Frontal cortex (tissue), 4 donors: ENCODE results near the gene USP54. TPM values are rescaled to one million over a fixed set of nuclear protein-coding genes. Genes with fewer than 3 reads are reported as not detected.

Source experiments
- DNase-seq, 2 donors: peaks; one replicate each; pipeline ENCODE4 v3.0.0; 2012; ENCODE audit warnings: low spot score in 2 of 2
- FAIRE-seq: peaks from 2 replicates; lab custom pipeline; 2012; peaks lifted over from hg19 to GRCh38; lab: Jason Lieb, UNC
- small RNA-seq: library from RNA; depleted of rRNA; stranded (forward); fragments of <200 nt; gene quantifications from one replicate; pipeline ENCODE3, GENCODE V24; 2014
- total RNA-seq: library from RNA; depleted of rRNA; stranded (reverse); fragments of >200 nt; gene quantifications from one replicate; pipeline ENCODE4 v1.2.3, GENCODE V29; 2014
- donor health status: control.
- donor health status: control.
- donor health status: control.

The USP54 gene
- total RNA-seq, 1 donor from 2014 or later, result 32.6 TPM

DNA sequence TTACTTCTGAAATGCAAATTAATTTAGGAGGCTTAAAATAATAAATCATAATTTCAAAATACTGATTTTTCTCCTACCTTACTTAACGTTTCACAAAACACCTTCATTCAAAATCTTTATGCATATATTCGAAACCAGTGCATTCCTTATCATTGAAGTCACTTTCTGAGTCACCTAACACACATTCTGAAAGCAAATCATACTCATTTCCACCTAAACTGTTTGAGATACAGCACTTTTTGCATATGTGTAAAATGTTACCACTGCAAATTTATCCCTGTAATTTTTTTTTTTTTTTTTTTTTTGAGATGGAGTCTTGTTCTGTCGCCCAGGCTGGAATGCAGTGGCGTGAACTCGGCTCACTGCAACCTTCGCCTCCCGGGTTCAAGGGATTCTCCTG, 111.0 kb downstream of the USP54 start:
- FAIRE-seq (no peak), DNase-seq (no peak)

DNA sequence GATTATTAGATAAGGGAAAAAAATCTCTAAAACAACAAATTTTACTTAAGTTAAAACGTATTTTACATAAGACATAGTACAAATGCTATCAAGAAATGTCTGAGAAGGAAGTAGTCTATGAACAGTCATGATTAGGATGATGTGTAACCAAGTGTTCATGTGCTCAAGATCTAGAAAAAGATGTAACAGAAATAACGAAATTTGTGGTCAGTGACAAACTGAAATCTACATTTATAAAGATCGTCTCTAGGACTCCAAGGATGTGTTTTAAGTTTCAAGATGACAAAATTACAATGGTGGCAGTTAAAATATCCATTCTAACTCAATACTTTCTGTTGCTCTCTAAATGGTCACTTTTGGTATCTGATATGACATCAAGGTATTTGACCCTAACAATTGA, 112.5 kb downstream of the USP54 start:
- DNase-seq (no peak), FAIRE-seq (no peak)

DNA sequence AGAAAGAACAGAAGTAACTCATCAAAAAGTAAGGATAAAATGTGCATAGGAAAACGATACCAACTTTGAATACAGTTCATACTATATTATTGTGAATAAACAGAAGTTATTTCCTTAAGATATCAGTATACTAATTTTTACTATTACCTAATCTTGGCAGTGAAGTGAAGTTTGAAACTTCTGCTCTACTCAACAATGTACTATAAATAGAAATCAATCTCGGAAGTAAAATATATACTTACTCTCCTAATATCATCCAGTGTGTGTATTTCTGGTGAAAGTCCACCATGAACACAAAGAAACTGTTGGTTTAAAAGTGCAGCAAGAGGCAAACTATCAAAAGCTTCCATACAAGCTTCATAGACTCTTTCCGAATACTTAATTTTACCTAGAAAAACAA, 119.9 kb downstream of the USP54 start:
- FAIRE-seq (no peak), DNase-seq (no peak)

DNA sequence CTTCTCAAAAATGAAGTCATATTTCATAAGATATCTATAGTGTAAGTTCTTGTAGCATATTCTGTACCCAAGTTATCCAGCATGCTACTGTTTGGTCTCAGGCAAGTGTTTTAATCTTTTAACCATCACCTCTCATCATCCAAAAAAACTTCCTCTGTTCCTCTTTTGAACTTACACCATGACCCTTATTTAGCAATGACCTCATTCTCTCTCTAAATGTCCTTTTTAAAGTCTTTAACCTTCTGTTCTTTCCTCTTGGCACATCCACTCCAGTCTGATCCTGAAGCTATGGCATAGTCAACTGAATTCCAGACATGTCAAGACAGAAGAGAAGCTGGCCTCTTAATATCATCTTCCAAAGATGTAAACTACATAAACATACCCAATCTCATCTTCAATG, 121.6 kb downstream of the USP54 start:
- DNase-seq (no peak), FAIRE-seq (no peak)

DNA sequence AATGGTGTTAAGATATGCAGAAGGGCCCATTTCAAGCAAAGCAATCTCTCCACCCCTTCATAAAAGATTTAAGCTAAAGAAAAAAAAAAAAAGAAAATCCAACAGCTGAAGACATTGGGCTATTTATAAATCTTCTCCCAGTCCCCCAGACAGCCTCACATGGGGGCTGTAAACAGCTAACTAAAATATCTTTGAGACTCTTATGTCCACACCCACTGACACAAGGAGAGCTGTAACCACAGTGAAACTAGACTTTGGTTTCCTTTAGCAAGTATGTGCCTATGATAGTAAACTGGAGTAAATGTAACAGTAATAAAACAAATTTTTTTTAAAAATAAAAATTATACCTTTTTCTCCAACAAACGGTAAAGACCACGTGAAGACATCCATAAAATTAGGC, 123.9 kb downstream of the USP54 start:
- FAIRE-seq, result no peak
- no peak for DNase-seq

DNA sequence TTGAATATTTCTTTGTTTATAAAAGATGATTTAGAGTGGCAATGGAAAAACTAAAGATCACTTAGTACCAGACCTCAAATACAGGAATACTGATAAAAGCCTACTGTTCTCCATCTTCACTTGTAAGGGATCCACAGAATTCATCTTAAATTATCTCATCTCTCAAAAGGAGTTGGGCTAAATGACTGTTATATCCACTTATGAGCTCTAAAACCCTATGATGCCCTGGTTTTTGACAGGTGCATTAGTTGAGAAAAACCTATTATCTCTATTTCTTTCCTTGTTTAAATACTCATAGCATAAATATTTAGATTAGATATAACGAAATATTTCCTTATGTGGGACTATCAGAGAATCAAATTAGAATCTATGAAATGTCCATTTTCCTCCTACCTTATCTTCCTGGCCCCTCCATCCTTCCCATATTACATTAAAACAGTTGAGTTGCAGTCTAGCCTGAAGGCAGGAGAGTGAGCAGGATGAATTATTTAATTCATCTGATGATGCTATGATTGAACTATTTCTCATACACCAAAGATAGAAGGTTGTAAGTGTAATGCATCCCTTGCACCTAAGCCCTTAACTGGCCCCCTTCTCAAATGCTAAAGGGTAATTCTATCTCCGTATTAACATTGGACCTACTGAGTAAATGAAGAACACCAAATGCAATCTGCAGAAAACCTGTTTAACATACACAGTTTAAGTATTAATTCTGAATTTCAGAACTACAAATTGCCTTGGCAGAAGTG, 125.0 kb downstream of the USP54 start:
- DNase-seq (no peak), FAIRE-seq (no peak)

DNA sequence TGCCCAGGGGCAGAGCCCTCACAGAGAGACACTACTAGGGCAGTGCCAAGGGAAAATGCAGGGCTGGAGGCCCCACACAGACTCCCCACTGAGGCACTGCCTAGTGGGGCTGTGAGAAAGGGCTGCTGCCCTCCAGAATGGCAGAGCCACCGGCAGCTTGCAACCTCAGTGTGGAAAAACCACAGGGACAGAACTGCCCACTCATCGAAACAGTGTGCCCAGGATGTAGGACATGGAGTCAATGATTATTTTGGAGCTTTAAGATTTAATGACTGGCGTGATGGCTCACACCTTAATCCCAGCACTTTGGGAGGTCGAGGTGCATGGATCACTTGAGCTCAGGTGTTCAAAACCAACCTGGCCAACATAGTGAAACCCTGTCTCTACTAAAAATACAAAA, 130.2 kb downstream of the USP54 start:
- DNase-seq (no peak), FAIRE-seq (no peak)

DNA sequence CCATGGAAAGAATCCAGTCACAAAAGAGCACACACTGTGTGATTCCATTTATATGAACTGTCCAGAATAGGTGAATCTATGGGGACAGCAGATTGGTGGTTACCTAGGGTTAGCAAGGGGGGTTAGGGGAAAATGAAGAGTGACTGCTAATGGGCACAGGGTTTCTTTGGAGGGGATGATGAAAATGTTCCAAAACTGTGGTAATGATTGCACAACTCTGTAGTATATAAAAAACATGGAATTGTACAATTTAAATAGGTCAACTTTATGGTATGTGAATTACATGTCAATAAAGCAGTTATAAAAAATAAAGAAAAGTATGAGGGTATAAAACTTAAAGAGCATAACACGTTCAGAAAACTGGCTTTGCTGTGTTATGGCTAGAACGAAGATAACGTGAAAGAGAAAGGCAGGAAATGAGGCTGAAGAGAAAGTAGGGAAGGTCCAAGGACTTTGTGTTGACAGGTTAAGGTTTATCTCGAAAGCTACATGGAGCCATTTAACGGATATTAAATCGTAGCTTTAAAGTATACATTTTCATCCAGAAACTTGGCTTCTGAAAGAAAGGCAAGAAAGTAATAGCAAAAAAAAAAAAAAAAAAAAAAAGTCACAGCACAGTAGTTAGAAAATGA, 131.3 kb downstream of the USP54 start:
- no peak for DNase-seq
- FAIRE-seq, result no peak

DNA sequence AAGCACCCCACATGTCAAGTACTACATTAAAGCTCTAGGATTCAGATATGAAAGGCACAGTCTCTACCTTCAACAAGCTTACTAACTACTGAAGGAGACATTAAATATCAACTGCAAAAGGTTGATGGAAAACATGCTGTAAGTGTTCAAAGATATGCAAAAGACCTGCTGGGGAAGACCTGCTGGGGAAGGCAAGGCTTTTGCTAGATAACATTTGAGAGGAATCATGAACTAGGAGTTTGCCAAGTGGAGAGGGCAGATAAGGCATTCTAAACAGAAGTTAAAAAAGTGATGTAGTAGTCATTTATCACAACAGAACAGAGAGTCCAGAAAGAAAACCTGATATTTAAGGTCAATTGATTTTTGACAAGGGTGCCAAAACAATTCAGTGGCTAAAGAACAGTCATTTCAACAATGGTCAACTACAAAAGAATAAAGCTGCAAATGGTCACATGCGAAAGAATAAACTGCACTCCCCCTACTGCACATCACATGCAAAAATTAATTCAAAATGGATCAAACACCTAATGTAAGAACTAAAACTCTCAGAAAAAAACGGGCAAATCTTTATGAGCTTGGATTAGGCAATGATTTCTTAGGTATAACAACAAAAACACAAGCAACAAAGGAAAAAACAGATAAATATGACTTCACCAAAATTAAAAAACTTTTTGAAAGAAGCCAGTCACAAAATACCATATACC, 134.8 kb downstream of the USP54 start:
- no peak for DNase-seq
- no peak for FAIRE-seq

DNA sequence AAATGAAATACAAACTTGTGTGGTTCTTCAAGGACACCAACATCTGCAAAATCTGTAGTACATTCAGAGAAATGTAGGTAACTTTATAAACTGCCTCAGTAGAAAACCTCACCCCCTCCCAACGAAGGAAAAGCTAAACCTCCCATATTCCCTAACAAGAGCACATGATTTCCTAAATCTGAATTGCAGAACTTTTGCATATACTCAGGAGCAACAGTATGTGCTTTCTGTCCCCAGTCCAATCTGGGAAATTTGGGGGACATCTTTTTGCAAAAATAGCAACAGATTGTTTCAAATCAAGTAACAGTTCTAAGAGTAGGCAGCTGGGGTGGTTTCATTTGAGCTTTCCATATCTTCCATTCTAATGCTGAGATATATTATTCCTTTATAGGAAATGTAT, 142.0 kb downstream of the USP54 start:
- no peak for FAIRE-seq
- DNase-seq, result no peak

DNA sequence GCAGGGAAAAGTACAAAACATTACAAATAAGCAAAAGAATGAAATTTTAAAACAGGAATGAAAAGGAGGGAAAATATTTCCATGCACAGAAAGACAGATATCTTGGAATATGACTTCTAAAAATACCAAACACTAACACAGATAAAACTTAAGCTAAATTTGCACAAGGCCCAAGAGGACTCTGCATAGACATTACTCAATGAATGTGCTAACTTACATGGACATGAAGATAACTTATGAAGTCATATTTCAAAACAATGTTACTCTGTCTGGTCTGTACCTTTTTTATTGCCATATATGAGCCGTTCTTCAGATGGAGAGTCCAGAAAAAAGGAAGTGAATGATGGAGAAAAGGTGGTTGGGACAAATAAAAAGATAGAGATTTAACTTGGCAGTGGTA, 142.8 kb downstream of the USP54 start:
- FAIRE-seq (no peak), DNase-seq (no peak)

Small RNA genes within 50 kb of the gene (small RNA-seq; reads per million reads assigned to genes)
- not detected for gene RNU6-883P

Other genes with a start within 250 kb of the USP54 start
- gene CFAP70, start 232.5 kb downstream of the USP54 start, total RNA-seq, result 0.82 TPM
- gene ANXA7, start 177.3 kb downstream of the USP54 start, total RNA-seq, result 25.7 TPM
- gene MSS51, start 157.8 kb downstream of the USP54 start, total RNA-seq, result 1.6 TPM
- gene PPP3CB, start 95.3 kb downstream of the USP54 start, total RNA-seq, result 111 TPM
- 0.41 TPM for gene MYOZ1, start 50.1 kb upstream of the USP54 start, total RNA-seq
- not detected for gene SYNPO2L, start 64.7 kb upstream of the USP54 start, total RNA-seq
- gene AGAP5, start 106.8 kb upstream of the USP54 start, total RNA-seq, result 12.2 TPM
- 41.6 TPM for gene SEC24C, start 153.0 kb upstream of the USP54 start, total RNA-seq
- 16.7 TPM for gene CHCHD1, start 190.7 kb upstream of the USP54 start, total RNA-seq
- gene ZSWIM8, start 194.3 kb upstream of the USP54 start, total RNA-seq, result 31.8 TPM
- gene NDST2, start 220.3 kb upstream of the USP54 start, total RNA-seq, result 7.7 TPM